ENCODE results near the gene C17orf100.

GRCh38 chr17:6690641-6691040 is 39.1 kb downstream of the C17orf100 start:
- TF ChIP-seq CTCF (IDR thresholded peaks at IDR 0.05) (no peak), POLR2A (IDR thresholded peaks at IDR 0.05) (no peak)

Data from lower leg skin (tissue), 3 donors.